MCF 10A (cell line): ENCODE measurements around the gene PIK3R3. TPM values are rescaled to one million over a fixed set of nuclear protein-coding genes. Genes with fewer than 3 reads are reported as not detected.

ENCODE experiments used
- BruUV-seq: library from RNA; stranded (reverse); fragments of 400-500 nt; replicated peaks from 2 replicates; lab custom pipeline; 2021; lab: Mats Ljungman, UMichigan
- CTCF ChIA-PET: fragments of 300-600 bp; sonication (Branson Sonifier 250); formaldehyde crosslinking; extraction: SDS; loops from one replicate; lab custom pipeline; 2021; ENCODE audit warnings: antibody characterized with exemption, inconsistent platforms; lab: Yijun Ruan, JAX
- POLR2A ChIA-PET: fragments of 300-600, 350-650 bp; sonication (Branson Sonifier 250); formaldehyde crosslinking; extraction: SDS; loops from one replicate; lab custom pipeline; 2020; ENCODE audit warnings: antibody characterized with exemption, inconsistent platforms; lab: Yijun Ruan, JAX
- DNase-seq: peaks from one replicate; pipeline ENCODE4 v3.0.0-alpha.2; 2018; ENCODE audit not compliant: unreplicated experiment
- H3K27ac Mint-ChIP-seq: one replicate; pipeline ENCODE4 v1.8.0; 2022; ENCODE audit warnings: mild to moderate bottlenecking, low read depth, mixed read lengths; ENCODE audit not compliant: unreplicated experiment
- H3K27me3 Mint-ChIP-seq: one replicate; pipeline ENCODE4 v1.8.0; 2022; ENCODE audit warnings: mixed read lengths; ENCODE audit not compliant: insufficient read depth, unreplicated experiment
- H3K36me3 Mint-ChIP-seq: one replicate; pipeline ENCODE4 v1.8.0; 2022; ENCODE audit warnings: mild to moderate bottlenecking, moderate library complexity, mixed read lengths; ENCODE audit not compliant: insufficient read depth, unreplicated experiment
- H3K4me1 Mint-ChIP-seq: one replicate; pipeline ENCODE4 v1.8.0; 2022; ENCODE audit warnings: mixed read lengths; ENCODE audit not compliant: insufficient read depth, unreplicated experiment
- H3K4me3 Mint-ChIP-seq: one replicate; pipeline ENCODE4 v1.8.0; 2022; ENCODE audit warnings: mild to moderate bottlenecking, moderate library complexity, mixed read lengths; ENCODE audit not compliant: unreplicated experiment
- H3K9me3 Mint-ChIP-seq: one replicate; pipeline ENCODE4 v1.8.0; 2022; ENCODE audit warnings: mixed read lengths; ENCODE audit not compliant: unreplicated experiment
- intact Hi-C: fragments of 100-400 bp; cut with micrococcal nuclease; formaldehyde crosslinking; loops from 2 replicates; pipeline ENCODE4 v1.14.1; 2022
- total RNA-seq: library from RNA; stranded (reverse); gene quantifications from 2 replicates; pipeline ENCODE4 v1.2.3, GENCODE V29; 2022
- TF ChIP-seq, protein P1 (sequence below): fragments of 200-600 bp; IDR thresholded peaks from one replicate; pipeline ENCODE4 v1.8.0; 2022; ENCODE audit warnings: antibody characterized with exemption, mild to moderate bottlenecking; ENCODE audit not compliant: unreplicated experiment

Gene PIK3R3
- total RNA-seq, 1 experiment from 2014 or later: 9.3 TPM

GRCh38 chr1:46166521-46167462 is 34.4 kb upstream of the PIK3R3 start:
- Mint-ChIP-seq H3K4me1 (peaks cover 7% of the 10 kb centered on the region), H3K27ac (no peak overlapping the region), H3K36me3 (no peaks in the 10 kb centered on the region), H3K4me3 (no peak overlapping the region), H3K9me3 (no peaks in the 10 kb centered on the region), H3K27me3 (no peaks in the 10 kb centered on the region)
- intact Hi-C loops: no loop called here
- POLR2A ChIA-PET: interaction anchor here (1.2 kb wide), 2 partner anchors 16 to 480 kb away, joined by 3 read pairs; partner anchors contain the start of gene GPBP1L1
- no TSS peak for BruUV-seq
- CTCF ChIA-PET: interaction anchor here (0.6 to 1.2 kb wide), 3 partner anchors 63 to 374 kb away, joined by 3 read pairs; no protein-coding TSS in a partner anchor
- no peak for DNase-seq
- TF ChIP-seq, protein P1, sequence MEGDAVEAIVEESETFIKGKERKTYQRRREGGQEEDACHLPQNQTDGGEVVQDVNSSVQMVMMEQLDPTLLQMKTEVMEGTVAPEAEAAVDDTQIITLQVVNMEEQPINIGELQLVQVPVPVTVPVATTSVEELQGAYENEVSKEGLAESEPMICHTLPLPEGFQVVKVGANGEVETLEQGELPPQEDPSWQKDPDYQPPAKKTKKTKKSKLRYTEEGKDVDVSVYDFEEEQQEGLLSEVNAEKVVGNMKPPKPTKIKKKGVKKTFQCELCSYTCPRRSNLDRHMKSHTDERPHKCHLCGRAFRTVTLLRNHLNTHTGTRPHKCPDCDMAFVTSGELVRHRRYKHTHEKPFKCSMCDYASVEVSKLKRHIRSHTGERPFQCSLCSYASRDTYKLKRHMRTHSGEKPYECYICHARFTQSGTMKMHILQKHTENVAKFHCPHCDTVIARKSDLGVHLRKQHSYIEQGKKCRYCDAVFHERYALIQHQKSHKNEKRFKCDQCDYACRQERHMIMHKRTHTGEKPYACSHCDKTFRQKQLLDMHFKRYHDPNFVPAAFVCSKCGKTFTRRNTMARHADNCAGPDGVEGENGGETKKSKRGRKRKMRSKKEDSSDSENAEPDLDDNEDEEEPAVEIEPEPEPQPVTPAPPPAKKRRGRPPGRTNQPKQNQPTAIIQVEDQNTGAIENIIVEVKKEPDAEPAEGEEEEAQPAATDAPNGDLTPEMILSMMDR: no peak

- H3K9me3 Mint-ChIP-seq: no peaks in the 10 kb centered on the region
- H3K27me3 Mint-ChIP-seq: no peaks in the 10 kb centered on the region
- TF ChIP-seq, protein P1: no peak
- no peak overlapping the region for H3K27ac Mint-ChIP-seq
- H3K36me3 Mint-ChIP-seq: no peaks in the 10 kb centered on the region
- intact Hi-C loops: no loop called here
- no peak overlapping the region for H3K4me3 Mint-ChIP-seq
- BruUV-seq: no TSS peak
- POLR2A ChIA-PET: no interaction called here
- CTCF ChIA-PET: interaction anchor here (1.2 kb wide), 1 partner anchor 123 kb away, joined by 3 read pairs; no protein-coding TSS in a partner anchor
- no peak for DNase-seq
- H3K4me1 Mint-ChIP-seq: no peaks in the 10 kb centered on the region
Measured at GRCh38 chr1:46160212-46160611, 27.8 kb upstream of the PIK3R3 start.

- Mint-ChIP-seq H3K27me3 (no peaks in the 10 kb centered on the region), H3K4me3 (no peak overlapping the region), H3K36me3 (no peaks in the 10 kb centered on the region), H3K4me1 (no peaks in the 10 kb centered on the region), H3K27ac (no peak overlapping the region), H3K9me3 (no peaks in the 10 kb centered on the region)
- intact Hi-C loops: no loop called here
- CTCF ChIA-PET: interaction anchor here (1.2 kb wide), 1 partner anchor 123 kb away, joined by 3 read pairs; no protein-coding TSS in a partner anchor
- TF ChIP-seq, protein P1: no peak
- POLR2A ChIA-PET: no interaction called here
- BruUV-seq: no TSS peak
- DNase-seq: no peak
Measured at GRCh38 chr1:46159516-46159915, 27.1 kb upstream of the PIK3R3 start.
